HepG2 (cell line): ENCODE results near the gene GFOD1.

Source experiments
- AGO1 ChIP-seq: fragments of 200-400 bp; formaldehyde crosslinking; IDR thresholded peaks from 2 replicates; pipeline ENCODE4 v1.6.1; 2017; ENCODE audit warnings: mild to moderate bottlenecking, low read depth, low read length, moderate library complexity; ENCODE audit not compliant: poor library complexity, severe bottlenecking
- CTCF ChIP-seq: sonication (generic); formaldehyde crosslinking; IDR thresholded peaks from 2 replicates; pipeline ENCODE4 v1.5.0; 2020; ENCODE audit warnings: mild to moderate bottlenecking, missing genetic modification reagents, moderate library complexity

GRCh38 chr6:13319891-13320564 is 167.4 kb downstream of the GFOD1 start:
- no peak for TF ChIP-seq CTCF (CRISPR knock-in tag)
- TF ChIP-seq AGO1, result no peak
